GM19324 (cell line): ENCODE measurements around the gene GNG12.
A peak's percentile ranks its signal among the peaks of the same experiment; 100 is the strongest.
"Not testable (repeated sequence)": the region's sequence is repeated elsewhere in the genome, so short reads cannot be mapped to it uniquely, and the experiment has no call there.

Experiments used
- ATAC-seq: cut with Tn5 transposase; IDR thresholded peaks from one replicate; pipeline ENCODE4 v1.9.1; 2021; ENCODE audit warnings: mild to moderate bottlenecking, moderate library complexity; ENCODE audit not compliant: unreplicated experiment, low FRiP score

The GNG12 gene

GRCh38 chr1:67736750-67737149 is 96.5 kb downstream of the GNG12 start:
- ATAC-seq: no peak

DNA sequence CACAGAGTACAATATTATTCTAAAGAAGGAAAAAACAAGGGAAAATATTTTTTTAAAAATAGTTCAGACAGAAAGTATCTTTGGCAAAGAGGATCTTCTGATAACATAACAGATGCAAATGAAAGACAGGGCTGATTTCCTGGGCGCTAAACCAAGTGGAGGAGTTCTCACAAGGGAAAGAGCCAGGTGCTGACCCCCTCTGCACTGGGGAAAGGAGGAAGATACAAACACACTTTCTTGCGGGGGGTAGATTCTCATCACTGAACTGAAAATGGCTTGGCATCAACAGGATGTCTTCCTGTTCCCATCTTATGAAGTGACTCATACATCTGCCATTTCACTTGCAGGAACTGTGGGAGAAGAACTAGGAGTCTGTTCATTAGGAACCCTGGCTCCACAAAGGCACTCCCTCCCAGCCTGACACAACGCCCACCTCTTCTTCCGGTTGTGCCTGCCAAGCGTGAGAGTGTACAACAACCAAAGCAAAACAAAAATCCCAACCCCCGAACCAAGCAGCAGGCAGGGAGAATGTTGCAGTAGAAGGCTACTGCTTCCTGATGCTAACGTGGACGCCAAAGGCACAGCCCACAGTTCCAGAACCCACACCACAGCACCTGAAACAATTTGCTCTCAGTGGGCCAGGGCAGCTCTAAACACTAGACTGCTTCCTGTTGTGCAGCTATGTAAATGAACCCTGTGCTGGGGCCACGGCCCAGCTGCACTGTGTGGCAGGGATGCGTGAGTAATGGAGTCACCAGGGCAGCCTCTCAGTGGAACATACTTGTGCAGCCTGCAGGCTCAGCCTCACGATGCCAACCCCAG is 97.2 kb downstream of the GNG12 start:
- ATAC-seq: peak; percentile 99

DNA sequence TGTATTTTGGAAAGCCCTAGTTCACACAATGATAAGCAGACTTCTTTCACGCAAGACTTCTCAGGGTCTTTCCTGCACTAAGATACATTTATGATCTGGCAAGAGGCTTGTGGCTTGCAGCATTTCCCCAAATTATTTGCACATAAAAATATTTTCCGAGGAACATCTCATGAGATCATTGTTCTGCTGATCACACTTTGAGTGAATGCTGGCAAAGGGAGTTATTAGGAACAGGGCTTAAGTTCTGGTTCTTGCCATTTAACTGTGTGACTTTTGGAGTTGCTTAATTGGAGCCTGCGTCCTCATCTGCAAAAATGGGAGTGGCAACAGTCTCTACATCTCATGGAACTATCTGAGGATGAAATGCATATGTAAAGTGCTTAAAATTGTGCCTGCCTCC is 98.1 kb downstream of the GNG12 start:
- no peak for ATAC-seq

DNA sequence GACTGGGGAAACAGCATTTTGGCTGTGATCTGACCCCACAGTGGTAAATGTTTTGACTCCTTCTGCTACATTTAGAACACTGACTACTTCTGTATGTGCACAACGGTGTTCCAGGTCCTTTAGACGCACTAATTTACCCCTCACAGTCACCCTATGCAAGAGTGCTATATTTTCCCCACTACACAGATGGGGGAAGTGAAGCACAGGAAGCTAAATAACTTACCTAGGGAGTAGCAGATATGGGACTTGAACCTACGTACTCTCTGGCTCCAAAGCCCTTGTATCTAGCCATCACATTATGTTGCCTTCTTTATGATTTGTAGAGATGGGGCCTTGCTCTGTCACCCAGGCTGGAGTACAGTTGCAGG is 99.0 kb downstream of the GNG12 start:
- no peak for ATAC-seq

GRCh38 chr1:67733681-67734322 is 99.5 kb downstream of the GNG12 start:
- no peak for ATAC-seq

DNA sequence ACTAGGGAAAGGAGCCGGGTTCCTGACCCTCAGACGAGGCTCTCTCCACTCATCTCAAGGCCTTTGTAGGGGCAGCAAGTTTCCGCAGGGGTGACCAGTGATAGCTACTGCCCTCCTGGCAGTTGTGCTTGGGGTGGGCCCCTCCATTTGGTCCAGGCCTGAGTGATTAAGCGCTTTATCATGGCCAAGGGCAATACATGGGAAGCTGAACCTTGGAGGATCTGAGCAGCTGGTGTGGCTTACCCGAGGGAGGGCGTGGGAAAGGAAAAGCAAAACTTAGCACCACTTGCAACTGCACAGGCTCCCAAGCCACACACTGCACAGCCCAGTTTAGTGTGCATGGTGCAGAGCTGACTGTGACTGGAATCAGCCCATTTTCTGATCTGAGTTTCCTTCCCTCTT is 100.5 kb downstream of the GNG12 start:
- ATAC-seq: peak; percentile 28

- no peak for ATAC-seq
Measured at GRCh38 chr1:67731322-67731721, 101.9 kb downstream of the GNG12 start.

DNA sequence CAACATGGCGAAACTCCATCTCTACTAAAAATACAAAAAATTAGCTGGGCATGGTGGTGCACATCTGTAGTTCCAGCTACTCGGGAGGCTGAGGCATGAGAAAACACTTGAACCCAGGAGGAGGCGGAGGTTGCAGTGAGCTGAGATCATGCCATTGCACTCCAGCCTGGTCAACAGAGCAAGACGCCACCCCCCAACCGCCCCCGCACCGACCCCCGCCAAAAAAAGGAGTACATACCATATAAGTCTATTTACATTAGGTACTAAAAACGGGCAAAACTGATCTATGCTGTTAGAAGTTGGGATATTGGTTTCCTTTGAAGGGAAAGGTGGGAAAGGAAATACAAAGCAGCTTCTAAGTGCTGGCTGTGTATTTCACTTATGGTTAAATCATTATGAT is 103.0 kb downstream of the GNG12 start:
- not testable (repeated sequence) for ATAC-seq

GRCh38 chr1:67729872-67730271 is 103.4 kb downstream of the GNG12 start:
- no peak for ATAC-seq

DNA sequence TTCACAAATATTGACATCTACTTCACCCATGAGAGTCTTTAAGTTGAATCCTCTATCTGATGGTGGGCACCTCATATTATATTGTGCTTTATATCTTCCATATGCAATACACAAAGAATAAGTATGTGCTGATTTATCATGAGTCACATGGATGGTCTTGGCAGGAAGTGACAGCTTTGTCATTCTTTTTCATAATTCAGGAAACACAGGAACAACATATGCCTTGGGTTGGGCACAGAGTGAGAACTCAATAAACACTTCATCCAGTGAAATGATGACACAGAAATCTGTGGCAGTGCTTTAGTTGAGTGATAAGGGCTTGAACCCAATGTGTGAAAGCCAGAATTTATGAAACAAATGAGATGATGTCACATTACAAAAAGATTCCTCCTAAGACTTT is 107.0 kb downstream of the GNG12 start:
- no peak for ATAC-seq

GRCh38 chr1:67724928-67725560 is 108.2 kb downstream of the GNG12 start:
- ATAC-seq: no peak

DNA sequence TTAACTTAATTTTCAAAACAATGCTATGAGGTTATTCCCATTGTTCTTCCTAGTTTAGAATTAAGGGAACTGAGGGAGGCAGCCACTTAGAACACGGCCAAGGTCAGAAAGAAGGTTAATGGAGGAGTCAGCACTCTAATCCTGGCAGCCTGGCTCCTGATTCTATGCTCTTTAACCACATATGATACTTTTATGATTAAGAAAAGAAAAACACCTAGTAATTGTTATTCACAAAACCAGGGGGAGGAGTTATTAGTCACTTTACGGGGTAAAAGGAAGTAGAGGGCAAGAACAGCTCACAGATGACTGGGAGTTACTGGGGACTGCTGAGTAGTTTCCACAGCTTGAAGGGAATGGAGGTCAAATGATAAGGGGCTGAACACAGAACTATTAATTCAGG is 109.6 kb downstream of the GNG12 start:
- no peak for ATAC-seq

DNA sequence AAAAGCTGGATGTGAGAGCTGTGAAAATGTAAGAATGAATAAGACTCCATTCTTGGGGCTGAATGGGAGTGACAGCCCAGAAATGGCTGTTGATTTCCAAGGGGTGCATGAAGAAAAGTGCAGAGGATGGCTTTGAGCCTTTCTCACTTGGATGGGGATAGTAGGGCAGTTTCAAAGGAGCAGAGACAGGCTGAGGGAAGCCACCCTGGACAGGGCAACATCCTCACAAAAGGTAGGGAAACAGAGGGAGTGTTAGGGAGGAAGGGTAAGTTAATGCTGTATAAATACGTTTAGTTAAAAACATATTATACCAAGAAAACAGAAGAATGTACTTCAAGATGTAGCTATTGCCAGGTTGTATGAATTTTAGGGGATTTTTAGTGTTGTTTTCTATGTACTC is 110.1 kb downstream of the GNG12 start:
- no peak for ATAC-seq

- ATAC-seq: peak; percentile 8
Measured at GRCh38 chr1:67722292-67722944, 110.8 kb downstream of the GNG12 start.

DNA sequence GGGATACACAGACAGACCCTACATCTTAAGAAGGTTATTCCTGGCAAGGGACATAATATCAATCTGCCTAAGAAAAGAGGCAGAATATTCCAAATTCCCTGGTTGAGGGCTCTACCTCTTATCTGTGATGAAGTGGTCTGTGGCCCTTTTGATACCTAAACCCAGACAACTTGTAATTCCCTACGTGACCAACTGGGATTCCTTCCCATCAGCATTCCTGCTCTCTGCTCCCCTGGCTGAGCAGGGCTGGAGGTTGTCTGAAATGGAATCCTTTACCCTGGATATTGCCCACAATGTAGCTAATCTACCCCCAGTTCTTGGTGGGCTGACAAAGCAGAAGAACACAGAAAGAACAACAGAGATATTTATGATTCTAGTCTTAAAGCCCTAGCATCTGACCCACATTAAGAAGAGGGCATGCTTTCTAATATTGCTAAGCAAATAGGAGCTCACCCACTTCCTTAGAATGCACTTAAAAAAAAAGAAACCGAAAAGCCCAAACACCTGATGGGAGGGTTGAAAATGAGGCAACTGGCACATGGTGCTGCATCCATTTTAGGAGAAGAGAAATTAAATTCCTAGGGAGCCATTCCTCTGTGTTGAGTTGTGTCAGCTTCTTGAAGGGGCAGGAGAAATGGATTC is 111.5 kb downstream of the GNG12 start:
- peak; percentile 49 for ATAC-seq

DNA sequence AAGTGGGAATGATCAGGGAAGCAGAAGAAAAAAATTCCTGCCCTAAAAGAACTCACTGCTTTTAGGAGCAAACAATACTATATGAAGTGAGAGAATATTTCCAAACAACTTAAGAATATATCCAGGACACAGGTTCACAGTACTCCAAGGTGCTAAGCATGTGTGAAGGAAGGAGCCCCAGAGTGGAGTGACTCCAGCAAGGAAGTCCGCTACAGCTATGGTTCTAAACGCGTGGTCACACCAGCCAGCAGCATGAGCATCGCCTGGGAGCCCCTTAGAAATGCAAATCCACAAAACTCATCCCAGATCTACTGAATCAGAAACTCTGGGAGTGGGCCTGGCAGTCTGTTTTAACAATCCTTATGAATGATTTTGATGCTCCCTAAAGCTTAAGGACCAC is 112.2 kb downstream of the GNG12 start:
- no peak for ATAC-seq

DNA sequence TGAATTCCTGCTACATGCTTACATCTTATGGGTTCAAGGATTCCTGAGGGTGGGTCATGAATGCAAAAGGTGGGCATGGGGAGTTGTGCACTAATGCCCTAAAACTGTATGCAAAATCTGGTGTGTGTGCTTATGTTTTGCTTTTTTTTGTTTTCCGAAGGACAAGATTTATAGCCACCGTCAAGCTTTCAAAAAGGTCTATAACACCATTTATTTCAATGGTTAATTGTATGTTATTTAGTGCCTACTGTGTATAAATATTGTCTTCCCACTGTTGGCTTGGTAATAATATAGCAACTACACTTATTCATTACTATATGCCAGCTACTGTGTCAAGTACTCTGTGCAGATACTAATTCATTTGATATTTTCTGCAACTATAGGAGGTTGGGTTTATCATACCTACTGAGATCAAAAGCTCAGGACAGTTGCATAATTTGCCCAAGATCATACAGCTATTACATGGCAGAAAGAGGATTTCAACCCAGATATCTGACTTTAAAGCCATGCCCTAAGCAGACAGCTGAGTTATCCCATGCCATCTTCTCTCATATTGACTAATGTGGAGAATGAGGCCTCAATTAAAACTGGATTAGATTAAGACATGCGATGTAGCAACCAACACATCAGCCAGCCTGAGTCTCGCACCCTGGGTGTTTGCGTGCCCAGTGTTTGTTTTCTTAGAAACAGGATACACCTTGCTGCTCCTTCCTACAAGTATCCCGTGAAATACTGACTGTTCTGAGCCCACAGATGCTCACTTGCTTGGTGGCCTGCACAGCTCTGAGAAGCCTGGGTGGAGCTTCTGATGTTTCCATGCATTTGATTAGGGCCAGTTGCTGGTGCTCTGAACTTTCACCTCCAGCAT is 113.7 kb downstream of the GNG12 start:
- no peak for ATAC-seq

GRCh38 chr1:67717876-67718275 is 115.4 kb downstream of the GNG12 start:
- no peak for ATAC-seq

- no peak for ATAC-seq
Measured at GRCh38 chr1:67716800-67717199, 116.5 kb downstream of the GNG12 start.

DNA sequence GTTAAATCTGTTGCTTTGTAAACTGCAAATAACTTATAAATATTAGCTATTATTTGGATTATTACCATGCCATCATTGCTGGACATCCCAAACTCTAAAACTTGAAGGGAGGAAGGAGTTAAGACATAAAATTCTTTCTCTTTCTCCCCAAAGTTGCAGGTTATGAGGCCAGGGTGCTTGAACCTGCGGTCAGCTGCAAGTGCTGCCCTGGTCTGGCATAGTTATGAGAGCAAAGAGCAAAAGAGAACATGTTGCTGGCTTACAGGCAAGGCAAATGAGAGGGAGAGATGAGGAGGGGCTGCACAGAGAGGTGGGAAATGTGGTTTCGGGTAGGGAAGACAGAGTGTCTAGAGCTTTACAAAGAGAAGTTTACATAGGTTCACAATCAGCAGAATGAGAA is 117.4 kb downstream of the GNG12 start:
- no peak for ATAC-seq
